DMS79 treated with DMSO at 0.1 percent for 48 hours (cell line): Measurements from ENCODE around the gene NSUN6.

Source experiments
- DNase-seq: peaks from one replicate; lab custom pipeline; 2025; lab: John Stamatoyannopoulos, UW

NSUN6 gene

GRCh38 chr10:18500576-18500975 lies 150.8 kb downstream of the NSUN6 start:
- DNase-seq, result no peak

- DNase-seq, result no peak
These were observed 152.4 kb downstream of the NSUN6 start for GRCh38 chr10:18498998-18499397.

GRCh38 chr10:18497806-18498369 lies 153.5 kb downstream of the NSUN6 start:
- no peak for DNase-seq
